Ascending aorta (tissue), 2 donors: ENCODE results near the gene CNOT2. TPM values are rescaled to one million over a fixed set of nuclear protein-coding genes. Genes with fewer than 3 reads are reported as not detected.

Source experiments
- DNase-seq, 2 donors: peaks; one replicate each; pipeline ENCODE4 v3.0.0-alpha.2; 2019; ENCODE audit warnings: low spot score in 2 of 2
- H3K27ac ChIP-seq, 2 donors: fragments of 200-600 bp; sonication (generic); one replicate each; pipeline ENCODE4 v1.5.1; 2016 to 2017; ENCODE audit warnings: mild to moderate bottlenecking in 1 of 2
- H3K27me3 ChIP-seq: fragments of 200-600 bp; sonication (generic); one replicate; pipeline ENCODE4 v1.5.1; 2017
- H3K36me3 ChIP-seq, 2 donors: fragments of 200-600 bp; sonication (generic); one replicate each; pipeline ENCODE4 v1.5.1; 2016
- H3K4me1 ChIP-seq, 2 donors: fragments of 200-600 bp; sonication (generic); one replicate each; pipeline ENCODE4 v1.5.1; 2016 to 2017; ENCODE audit warnings: mild to moderate bottlenecking in 1 of 2
- H3K4me3 ChIP-seq, 2 donors: fragments of 200-600 bp; sonication (generic); one replicate each; pipeline ENCODE4 v1.5.1; 2016 to 2017; ENCODE audit warnings: mild to moderate bottlenecking in 1 of 2
- H3K9me3 ChIP-seq, 2 donors: fragments of 200-600 bp; sonication (generic); one replicate each; pipeline ENCODE4 v1.5.1; 2016
- CTCF ChIP-seq, 3 experiments: fragments of 200-600 bp in 2 of 3; fragments of 450-650 bp in 1 of 3; sonication (generic) in 2 of 3; IDR thresholded peaks; one replicate each; pipeline ENCODE4 v1.5.1; 2016 to 2019; ENCODE audit warnings: antibody characterized with exemption in 3 of 3, mild to moderate bottlenecking in 1 of 3, moderate library complexity in 1 of 3
- intact Hi-C: fragments of 100-400 bp; cut with DNase I; formaldehyde crosslinking; loops from one replicate; pipeline ENCODE4 v1.15.1; 2023
- total RNA-seq: library from RNA; depleted of rRNA; stranded (reverse); fragments of >200 nt; gene quantifications from one replicate; pipeline ENCODE4 v1.1.0, GENCODE V29; 2016

The CNOT2 gene
- total RNA-seq, 1 donor from 2014 or later = 71.7 TPM

DNA sequence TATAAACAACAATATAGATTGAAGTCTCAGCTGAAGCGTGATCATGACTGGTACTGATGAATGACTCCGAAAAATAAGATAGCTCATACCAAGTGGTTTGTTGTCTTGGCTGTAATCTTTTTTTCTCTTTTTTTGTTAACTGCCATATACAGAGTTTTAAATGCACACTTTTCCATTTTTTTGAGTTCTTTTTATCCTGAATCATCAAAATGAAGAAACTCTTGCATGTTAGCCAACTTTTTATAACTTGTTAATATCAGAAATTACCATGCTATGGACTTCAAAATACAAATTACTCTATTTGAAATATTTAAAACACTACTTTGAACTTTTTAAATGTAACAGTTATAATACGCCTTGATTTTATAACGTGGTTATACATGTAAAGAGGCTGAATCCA lies 112.7 kb downstream of the CNOT2 start:
- peaks cover 3 to 13% of the 10 kb centered on the region in 2 donors for H3K36me3 ChIP-seq
- DNase-seq = no peak
- H3K4me1 ChIP-seq = no peaks in the 10 kb centered on the region
- no peak overlapping the region for H3K4me3 ChIP-seq
- TF ChIP-seq CTCF (IDR thresholded peaks at IDR 0.05) = no peak
- H3K27me3 ChIP-seq = no peaks in the 10 kb centered on the region
- H3K27ac ChIP-seq = no peak overlapping the region
- intact Hi-C loops = no loop called here
- no peaks in the 10 kb centered on the region for H3K9me3 ChIP-seq

GRCh38 chr12:70359458-70360197 lies 116.4 kb downstream of the CNOT2 start:
- Histone ChIP-seq H3K4me1 (no peaks in the 10 kb centered on the region), H3K27me3 (no peaks in the 10 kb centered on the region), H3K9me3 (no peaks in the 10 kb centered on the region), H3K36me3 (peaks cover 3 to 4% of the 10 kb centered on the region in 2 donors), H3K27ac (no peak overlapping the region), H3K4me3 (no peak overlapping the region)
- TF ChIP-seq CTCF (IDR thresholded peaks at IDR 0.05) = no peak
- intact Hi-C loops = loop anchor here (10.0 kb wide), 1 partner anchor 315 kb away; no protein-coding TSS in a partner anchor
- DNase-seq = no peak

DNA sequence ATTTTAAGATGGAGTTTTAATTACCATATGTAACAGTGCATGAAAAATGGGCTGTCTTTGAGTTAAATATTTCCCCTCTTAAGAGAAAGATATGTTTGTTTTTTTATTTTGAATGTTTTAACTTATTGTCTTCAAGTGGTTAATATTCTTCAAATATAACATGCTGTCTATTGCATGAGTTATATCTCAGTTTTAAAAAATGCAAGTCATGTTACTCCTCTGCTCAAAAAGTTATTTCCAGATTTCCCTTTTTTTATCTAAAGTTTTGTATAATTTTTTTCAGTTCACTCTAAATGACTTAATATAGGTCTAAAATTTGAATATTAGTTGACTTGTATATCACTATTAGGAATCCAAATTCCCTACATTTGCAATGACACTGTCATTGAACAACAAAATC lies 117.0 kb downstream of the CNOT2 start:
- Histone ChIP-seq H3K9me3 (no peaks in the 10 kb centered on the region), H3K27me3 (no peaks in the 10 kb centered on the region), H3K36me3 (no peaks in the 10 kb centered on the region), H3K27ac (no peak overlapping the region), H3K4me1 (peaks cover 2% of the 10 kb centered on the region in 2 donors), H3K4me3 (no peak overlapping the region)
- DNase-seq = no peak
- TF ChIP-seq CTCF (IDR thresholded peaks at IDR 0.05) = no peak
- intact Hi-C loops = loop anchor here (10.0 kb wide), 1 partner anchor 315 kb away; no protein-coding TSS in a partner anchor

GRCh38 chr12:70364695-70365397 lies 121.6 kb downstream of the CNOT2 start:
- Histone ChIP-seq H3K4me3 (peak overlapping the region in 1 of 2 donors; percentile 91), H3K36me3 (no peaks in the 10 kb centered on the region), H3K27me3 (no peaks in the 10 kb centered on the region), H3K4me1 (peaks cover 3 to 6% of the 10 kb centered on the region in 2 donors), H3K9me3 (no peaks in the 10 kb centered on the region), H3K27ac (no peak overlapping the region)
- no peak for DNase-seq
- TF ChIP-seq CTCF (IDR thresholded peaks at IDR 0.05) = no peak
- intact Hi-C loops = loop anchor here (5.0 to 10.0 kb wide), 2 partner anchors 123 to 320 kb away; partner anchors contain the start of gene CNOT2

DNA sequence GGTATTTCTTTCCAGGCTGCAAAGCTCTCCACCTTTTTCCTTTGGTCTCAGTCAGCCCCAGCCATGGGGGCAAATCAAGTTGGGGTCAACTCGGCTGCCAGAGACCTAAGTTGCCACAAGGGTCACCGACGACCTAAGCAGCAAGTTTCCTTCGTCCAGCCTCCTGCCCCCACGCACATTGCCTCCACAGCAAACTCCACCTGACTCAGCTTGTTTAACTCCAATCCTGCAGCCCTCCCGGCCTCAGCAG lies 122.1 kb downstream of the CNOT2 start:
- no peak for DNase-seq

More for the DNA sequence above, 122.1 kb downstream of the CNOT2 start:
- H3K9me3 ChIP-seq = no peaks in the 10 kb centered on the region
- peaks cover 3 to 6% of the 10 kb centered on the region in 2 donors for H3K4me1 ChIP-seq
- peak overlapping the region; percentile 76 to 91 for H3K4me3 ChIP-seq
- intact Hi-C loops = loop anchor here (5.0 to 10.0 kb wide), 2 partner anchors 123 to 321 kb away; partner anchors contain the start of gene CNOT2
- H3K36me3 ChIP-seq = no peaks in the 10 kb centered on the region
- no peak overlapping the region for H3K27ac ChIP-seq
- H3K27me3 ChIP-seq = no peaks in the 10 kb centered on the region
- no peak for TF ChIP-seq CTCF (IDR thresholded peaks at IDR 0.05)
